HG02642 (cell line): ENCODE data around the gene GHRHR.

Experiments
- ATAC-seq: cut with Tn5 transposase; IDR thresholded peaks from one replicate; pipeline ENCODE4 v1.9.1; 2021; ENCODE audit warnings: mild to moderate bottlenecking; ENCODE audit not compliant: unreplicated experiment, poor library complexity

GHRHR gene

DNA sequence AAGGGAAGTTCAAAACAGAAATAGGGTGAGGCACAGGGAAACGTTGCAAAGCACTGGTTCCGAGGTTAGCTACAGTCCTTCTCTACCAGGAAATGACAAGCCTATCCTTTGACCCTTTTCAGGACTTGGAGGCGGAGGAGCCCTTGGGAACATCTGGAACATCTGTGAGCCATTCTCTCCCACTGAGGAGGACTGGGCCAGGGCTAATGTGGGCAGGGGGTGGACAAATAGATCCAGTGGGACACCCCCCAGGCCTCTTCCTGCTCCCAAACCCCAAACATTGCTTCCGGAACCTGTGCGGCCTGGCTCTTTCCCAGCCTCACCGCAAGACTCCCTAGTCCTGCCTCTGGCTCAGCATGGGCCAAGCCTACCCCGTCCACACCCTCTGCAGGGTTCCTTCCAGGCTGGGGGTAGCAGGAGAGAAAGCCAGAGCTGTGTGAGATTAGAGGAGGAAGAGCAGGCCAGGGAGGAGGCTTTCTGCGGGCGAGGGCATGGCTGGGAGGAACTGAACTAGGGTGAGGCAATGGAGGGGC, 36.5 kb downstream of the GHRHR start:
- no peak for ATAC-seq

DNA sequence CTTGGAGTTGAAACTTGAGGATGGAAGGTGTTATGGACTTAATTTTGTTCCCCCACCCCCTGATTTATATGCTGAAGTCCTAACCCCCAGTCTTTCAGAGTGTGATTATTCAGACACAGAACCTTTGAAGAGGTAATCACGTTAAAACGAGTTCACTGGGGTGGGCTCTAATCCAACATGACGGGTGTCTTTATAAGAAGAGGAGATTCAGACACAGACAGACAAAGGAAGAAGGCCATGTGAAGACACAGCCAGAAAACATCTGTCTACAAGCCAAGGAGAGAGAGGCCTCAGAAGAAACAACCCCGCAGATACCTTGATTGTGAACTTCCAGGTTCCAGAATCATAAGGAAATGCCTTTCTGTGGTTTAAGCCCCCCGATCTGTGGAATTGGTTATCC, 37.0 kb downstream of the GHRHR start:
- ATAC-seq, result no peak

DNA sequence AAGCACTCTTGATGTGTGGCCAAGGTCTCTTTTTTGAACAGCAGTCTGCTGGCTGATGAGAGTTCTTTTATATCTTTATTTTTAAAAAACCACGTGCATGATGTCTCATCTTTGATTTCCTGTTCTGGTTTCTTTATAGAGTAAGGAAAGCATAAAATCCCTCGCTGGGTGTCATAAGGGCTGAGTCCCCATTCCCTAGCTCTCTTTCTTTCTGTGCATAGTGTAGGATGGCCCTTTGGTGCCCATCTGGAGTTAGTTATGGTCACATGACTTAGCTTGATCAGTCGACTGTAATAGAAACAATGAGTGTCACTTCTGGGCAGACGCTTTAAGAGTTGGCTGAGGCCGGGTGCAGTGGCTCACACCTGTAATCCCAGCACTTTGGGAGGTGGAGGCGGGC, 38.5 kb downstream of the GHRHR start:
- no peak for ATAC-seq

DNA sequence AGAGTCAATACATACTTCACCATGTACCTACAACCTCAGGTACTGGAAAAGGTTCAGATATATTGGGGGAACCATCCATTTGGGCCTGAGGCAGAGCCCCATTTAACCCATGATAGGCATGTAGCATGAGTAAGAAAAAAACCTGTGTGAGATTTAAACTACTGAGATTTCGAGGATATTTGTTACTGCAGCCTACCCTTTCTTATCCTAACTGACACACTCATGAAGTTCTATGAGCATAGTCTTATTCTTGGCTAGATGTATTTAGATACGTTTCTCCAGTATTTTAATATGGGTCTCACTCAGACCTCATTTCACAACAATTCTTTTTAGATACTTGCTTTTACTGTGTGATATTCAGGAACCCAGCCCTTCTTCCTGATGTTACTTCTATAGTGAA, 39.3 kb downstream of the GHRHR start:
- no peak for ATAC-seq

DNA sequence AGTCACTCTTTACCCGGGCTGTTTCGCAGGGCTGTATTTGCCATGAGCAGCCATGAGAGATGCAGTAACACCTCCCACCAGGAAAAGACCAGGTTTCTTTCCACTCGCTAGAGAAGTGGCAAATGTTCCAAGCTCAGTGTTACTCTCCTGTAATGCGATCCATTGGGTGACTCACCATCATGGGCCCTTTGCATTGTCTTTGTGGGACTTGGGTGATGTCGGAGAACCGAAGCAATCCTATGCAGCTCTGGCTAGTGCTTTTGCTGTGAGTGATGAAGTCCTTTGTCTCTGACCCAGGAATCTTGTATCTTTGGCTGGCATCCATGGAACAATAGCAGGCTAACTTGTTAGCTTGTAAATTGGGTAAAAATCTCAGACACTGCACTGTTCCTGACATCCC, 40.0 kb downstream of the GHRHR start:
- ATAC-seq, result no peak

DNA sequence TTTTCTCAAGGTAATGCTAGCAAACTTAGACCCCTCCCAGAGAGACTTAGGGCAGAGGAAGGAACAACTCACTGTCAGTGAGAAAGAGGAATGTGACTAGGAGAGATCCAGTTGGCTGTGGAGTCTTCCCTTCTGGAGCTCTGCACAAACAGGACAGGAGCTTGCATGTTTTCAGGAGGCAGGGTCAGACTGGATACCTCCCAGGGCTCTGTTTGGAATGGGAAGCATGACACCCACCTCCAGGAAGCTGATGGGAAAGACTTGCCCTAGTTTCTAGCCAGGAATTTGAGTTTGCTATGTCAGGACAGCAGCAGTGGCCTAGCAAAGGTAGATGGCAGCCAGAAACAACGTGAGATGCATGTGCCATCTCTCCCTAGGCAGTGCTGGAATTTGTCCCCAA, 40.6 kb downstream of the GHRHR start:
- ATAC-seq, result no peak

DNA sequence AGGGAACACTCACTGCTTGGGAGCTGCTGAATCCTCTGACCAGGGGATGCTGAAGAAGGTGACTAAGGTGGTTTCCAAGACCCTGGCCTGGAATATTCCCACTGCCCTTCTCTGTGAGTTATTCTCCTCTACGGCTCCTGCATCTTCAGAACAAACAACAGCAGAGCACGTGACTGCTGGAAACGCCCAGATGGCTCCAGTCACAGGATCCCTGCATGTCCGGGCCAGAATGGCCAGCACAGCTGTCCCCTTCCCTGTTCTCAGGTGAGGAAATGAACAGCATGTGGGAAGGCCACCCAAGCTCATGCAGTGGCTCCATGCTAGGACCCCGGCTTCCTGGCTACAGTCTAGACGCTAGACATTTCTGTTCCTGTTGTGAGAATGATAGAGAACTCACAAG, 43.1 kb downstream of the GHRHR start:
- ATAC-seq, result no peak

DNA sequence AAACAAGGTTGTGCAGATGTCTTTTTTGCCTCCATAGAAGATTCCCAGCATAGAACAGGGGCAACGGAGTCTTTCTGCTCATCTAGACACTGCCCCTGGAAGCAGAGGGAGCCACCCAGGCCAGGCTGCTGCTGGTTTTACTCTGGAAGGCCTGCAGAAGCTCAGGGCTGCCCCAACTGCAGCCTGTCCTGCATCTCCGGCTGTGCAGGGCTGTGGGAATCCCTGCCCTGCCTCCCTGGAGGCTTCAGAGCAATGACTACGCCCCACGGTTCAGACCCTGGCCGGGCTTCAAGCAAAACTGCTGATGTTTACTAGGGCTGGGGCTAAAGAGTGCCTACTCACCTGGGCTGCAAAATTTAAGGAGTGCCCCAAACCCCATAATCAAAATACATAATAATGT, 43.9 kb downstream of the GHRHR start:
- ATAC-seq, result no peak

DNA sequence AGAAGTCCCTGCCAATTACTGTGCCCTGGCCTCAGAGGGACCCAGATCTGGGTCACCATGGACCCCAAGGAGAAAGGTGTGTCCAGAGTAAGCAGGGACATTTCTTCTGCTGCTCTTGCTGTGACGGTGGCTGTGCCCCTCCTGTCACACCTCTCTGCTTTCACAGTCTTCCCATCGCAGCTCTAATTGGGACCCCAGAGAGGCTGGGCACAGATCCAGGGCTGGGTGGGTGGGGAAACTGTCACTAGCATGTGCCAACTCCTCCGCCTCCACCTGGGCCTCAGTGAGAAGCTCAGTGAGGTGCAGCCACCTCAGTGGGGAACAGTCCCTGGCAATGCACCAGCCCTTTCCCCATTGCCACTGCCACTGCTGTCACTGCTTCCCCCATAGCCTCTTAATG, 51.1 kb downstream of the GHRHR start:
- ATAC-seq, result no peak

DNA sequence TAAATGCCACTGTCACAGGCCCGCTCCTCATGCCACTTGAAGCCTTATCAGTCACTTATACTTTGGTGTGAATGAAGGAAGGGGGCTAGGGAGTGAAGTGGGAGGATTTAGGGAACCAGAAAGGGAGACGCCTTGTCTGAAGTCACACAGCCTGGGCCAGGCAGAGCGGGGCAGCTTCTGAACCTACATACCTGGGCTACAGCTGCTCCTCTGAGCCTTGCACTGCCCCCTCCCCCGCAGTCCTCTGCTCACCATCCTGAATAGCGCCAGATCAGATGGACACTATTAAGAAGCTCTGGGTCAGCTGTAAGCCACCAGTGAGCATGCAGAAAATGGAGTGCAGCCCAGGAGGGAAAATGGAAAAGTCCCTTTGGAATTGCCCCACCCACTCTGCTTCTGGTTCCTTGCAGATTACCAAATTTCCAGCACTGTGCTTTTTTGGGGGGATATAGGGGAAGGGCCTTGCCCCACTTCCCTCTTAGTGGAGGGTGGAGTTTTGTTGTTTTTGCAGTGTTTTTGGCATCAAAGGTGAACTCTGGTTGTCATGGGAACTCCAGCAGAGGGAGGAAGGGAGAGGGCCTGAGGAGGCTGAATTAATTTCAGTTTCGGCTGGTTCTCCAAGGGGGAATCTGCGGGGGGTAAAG, 53.4 kb downstream of the GHRHR start:
- ATAC-seq, result no peak

DNA sequence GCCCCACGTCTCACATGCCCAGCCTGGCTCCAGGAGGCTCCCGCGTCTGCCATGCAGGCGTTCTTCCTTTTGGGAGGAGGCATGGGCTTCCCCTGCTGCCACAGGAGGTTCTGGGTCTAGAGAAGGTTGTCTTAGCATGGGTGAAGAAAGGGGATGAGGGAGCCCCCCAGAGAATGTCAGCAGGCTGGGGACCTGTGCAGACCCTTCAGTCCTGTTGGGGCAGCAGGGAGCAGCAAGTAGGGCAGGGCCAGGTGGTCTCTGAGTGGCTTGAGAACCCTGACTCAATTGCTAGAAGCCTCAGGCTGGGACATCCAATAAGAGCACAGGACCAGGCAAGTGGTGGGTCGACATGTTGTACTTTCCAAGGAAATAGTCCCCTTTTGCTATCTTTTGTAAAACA, 54.0 kb downstream of the GHRHR start:
- ATAC-seq, result no peak

DNA sequence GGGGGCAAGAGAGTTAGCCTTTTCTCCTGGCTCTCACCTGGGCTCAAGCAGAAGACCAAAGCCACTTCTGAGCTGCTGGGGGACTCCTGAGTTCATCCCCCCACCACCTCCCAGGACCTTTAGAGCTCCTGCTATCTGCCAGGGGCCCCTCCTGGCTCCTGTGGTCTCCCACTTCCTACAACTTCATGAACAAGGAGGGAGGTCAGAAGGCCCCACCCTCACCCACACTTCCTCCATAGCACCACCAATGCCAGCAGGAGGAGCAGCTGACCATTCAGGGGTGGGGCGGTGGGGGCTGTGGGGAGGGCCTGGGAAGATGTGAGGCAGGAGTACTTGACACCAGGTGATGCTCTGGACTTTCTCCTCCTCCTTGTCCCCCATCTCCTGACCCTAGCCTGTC, 55.8 kb downstream of the GHRHR start:
- ATAC-seq, result no peak

DNA sequence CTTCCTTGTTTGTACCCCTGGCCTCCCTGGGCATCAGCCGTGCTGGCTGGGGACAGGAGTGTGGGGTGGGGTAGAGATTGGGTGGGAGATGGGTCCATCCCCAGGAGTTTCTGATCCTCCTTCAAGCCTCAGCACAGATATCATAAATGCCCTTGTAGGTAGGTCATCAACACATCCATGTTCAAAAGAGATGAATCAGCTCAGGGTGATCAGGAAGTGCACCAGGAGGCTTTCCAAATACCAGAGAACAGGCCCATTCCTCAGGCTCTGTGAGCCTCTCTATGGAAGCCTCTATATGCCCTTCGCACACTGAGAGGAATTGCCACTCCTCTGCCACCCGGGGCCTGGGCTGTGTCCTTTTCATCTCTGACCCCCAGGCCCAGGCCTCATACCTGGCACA, 56.4 kb downstream of the GHRHR start:
- ATAC-seq, result no peak

DNA sequence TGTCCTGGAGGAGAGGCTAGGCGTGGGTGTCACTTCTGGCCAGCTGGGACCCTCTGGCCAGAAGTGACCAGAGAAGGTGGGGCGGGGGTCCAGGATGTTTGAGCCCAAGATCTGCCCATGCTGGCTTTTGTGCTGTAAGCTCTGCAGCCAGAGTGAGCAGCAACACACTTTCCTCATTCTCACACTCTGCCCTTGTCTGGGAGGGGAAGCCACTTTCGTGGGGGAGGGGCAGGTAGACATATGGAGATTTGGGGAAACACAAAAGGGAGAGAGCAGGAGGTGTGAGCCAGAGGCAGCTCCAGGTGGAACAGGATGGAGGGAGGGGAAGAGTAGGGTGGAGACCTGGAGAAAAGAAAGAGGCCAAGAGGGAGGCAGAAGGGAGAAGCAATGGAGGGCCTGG, 56.9 kb downstream of the GHRHR start:
- no peak for ATAC-seq

DNA sequence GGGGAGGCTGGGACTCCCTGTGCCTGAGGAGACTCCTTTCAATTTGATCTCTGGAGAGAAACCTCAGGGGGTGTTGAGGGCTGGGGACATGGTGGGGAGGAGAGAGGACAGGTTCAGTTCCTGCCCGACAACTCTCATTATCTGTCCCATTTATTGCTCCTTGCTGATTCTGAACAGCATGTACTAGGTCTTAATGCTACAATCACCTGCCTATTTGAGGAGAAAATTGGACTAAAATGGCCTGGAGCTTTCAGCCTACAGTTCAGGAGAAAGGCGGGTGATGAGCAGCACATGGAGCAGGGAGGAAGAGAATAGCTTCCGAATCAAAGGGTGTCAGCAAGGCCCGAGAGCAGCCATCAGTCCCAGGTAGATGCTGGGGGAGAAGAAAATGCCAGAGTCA, 58.4 kb downstream of the GHRHR start:
- no peak for ATAC-seq

DNA sequence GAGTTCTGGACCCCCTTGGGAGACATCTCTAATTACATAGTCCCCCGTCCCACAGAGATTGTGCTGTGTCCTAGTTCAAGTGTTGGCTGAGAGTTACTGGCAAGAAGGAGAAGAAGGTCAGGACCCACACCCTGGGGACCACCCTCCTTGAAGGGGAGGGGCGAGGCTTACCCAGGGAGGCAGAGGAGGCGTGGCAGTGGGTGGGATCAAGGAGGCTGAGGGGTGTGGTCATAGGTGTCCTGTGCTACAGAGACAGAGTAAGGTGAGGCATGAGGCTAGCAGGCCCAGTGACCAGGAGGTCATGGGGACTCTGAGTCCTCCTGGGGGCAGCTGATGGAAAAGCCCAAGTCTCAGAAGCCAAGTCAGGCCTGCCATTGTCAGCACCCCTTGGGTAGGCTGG, 59.0 kb downstream of the GHRHR start:
- no peak for ATAC-seq

DNA sequence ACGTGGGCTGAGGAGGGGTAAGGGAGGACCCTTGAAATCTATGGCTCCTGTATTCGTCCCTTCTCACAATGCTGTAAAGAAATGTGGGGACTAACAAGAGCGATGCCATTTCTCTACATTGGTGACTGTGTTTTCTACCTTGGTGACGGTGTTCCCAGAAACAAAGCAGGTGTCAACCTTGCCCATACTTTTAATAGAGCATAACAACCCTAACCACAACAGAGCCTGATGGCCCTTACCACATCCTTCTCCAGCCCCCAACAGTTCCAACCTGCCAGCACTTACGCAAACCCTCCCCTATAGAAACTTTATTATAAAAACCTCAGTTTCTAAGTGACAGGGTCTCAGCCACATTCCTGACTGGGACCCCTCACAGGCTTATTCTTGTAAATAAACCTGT, 60.1 kb downstream of the GHRHR start:
- ATAC-seq, result no peak

DNA sequence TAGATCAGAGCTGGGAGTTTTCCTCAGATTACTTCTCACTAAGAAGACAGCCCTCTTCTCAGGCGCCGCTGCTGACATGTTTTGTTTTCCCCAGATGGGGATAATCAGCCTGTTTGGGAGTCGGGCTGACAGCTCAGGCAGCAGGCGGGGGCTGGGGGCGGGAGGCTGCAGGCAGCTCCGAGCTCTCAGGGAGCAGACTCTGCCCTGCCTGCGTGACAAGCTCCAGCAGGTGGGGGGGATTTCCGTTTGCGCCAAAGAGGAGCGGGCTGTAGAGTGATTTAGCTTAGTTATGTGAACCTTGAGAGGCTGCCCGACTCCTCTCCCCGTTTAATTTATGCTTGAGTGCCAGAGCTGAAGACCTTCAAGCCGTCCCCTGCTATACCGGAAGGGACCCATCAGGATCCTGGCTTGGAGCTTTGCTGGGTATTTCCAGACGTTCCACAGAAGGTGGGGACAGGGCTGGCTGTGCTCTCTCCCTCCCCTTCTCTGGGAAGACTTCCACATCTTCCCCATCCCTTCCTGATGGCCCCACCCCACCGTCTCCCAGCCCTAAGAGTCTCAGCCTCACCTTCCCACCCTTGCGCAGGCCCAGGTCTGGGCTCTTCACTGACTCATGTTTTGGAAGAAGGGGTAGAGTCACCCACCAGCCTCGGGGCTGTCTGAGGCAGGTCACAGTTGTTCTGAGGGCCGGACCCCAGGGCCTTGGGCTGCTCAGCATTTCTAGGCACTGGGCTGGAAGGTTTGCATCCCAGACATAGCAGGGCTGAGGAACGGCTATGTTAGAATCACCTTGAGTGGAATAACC, 63.6 kb downstream of the GHRHR start:
- no peak for ATAC-seq

DNA sequence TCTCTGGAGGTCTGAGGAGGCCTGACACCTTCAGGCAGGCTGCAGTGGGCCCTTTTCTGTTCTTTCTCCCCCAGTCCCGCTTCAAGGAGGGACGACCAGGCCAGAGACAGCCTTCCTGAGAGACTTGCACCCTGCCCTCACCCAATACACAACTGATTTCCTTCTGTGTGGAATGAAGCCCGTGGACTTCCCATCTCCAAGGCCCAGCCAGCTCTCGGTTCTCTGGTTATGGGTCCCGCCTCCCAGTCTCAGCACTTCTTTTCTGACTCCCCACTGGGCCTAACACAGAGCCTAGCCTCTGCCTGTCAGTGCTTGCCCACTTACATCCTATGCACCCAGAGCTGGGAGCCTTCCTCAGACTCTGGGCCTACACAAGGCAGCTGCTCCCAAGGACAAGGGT, 64.3 kb downstream of the GHRHR start:
- no peak for ATAC-seq

DNA sequence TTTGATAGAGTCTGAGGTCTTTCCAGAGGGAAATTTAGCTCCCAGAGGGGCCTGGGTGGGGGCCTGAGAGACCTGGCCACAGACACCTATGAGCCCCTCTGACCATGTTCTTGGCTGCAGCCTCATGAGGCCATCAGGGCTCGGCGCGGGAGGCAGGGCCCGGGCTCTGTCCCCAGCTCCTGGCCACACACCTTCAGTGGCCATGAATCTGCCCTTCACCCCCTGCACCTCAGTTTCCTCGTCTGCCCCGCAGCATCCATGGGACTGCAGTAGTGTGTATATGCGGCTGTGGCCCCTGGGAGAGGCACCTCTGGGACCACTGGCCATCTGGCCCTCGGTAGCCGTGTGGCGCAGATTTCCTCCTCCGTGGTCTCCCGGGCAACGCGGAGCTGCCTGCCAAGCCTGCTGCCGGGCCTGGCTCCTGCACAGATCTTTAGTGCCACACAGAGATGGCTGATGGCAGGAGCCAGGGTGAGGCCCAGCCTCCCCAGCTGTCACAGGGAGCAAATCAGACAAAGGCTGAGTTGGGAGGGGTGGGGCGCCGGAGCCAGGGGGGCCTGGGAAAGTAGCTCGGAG, 64.8 kb downstream of the GHRHR start:
- no peak for ATAC-seq
